PFSK-1 (cell line): Measurements from ENCODE around the gene CTU1.

Experiments
- FOXP2 ChIP-seq: optimal IDR thresholded peaks from 2 replicates; pipeline ENCODE3; 2011; ENCODE audit warnings: borderline replicate concordance, control low read depth, inconsistent platforms; ENCODE audit not compliant: insufficient read depth; ENCODE audit errors: extremely low read length, extremely low read depth
- POLR2AphosphoS5 ChIP-seq: IDR thresholded peaks from 2 replicates; pipeline ENCODE4 v1.6.1; 2012; ENCODE audit warnings: low read depth, mild to moderate bottlenecking, control low read depth, low read length, moderate library complexity
- REST ChIP-seq, 2 experiments: IDR thresholded peaks; 2 replicates each; pipeline versions ENCODE4 v1.6.1 to v1.8.0; 2011 to 2012; ENCODE audit warnings: low read depth in 2 of 2, low read length in 2 of 2, control low read depth in 1 of 2, inconsistent platforms in 1 of 2, mild to moderate bottlenecking in 1 of 2, moderate library complexity in 1 of 2; ENCODE audit not compliant: insufficient read depth in 1 of 2
- SIN3A ChIP-seq: IDR thresholded peaks from 2 replicates; pipeline ENCODE4 v1.6.1; 2012; ENCODE audit warnings: mild to moderate bottlenecking, low read length, moderate library complexity, borderline replicate concordance; ENCODE audit not compliant: insufficient read depth
- TAF1 ChIP-seq: IDR thresholded peaks from 2 replicates; pipeline ENCODE4 v1.6.1; 2012; ENCODE audit warnings: low read length, control low read depth, borderline replicate concordance; ENCODE audit not compliant: insufficient read depth

GRCh38 chr19:51079481-51080110 is 28.6 kb downstream of the CTU1 start:
- TF ChIP-seq POLR2AphosphoS5 (no peak), REST (IDR thresholded peaks at IDR 0.05; ENCODE audit: insufficient read depth in 1 of 2, low read depth in 2 of 2, low read length in 2 of 2) (no peak), TAF1 (no peak), SIN3A (no peak), FOXP2 (no peak)
